Breast epithelium (tissue), 3 donors: ENCODE results near the gene IL9R.

Experiments
- CTCF ChIP-seq, 3 donors: fragments of 450-650 bp; IDR thresholded peaks; one replicate each; pipeline ENCODE4 v1.5.1; 2016 to 2017; ENCODE audit warnings: antibody characterized with exemption in 3 of 3, mild to moderate bottlenecking in 3 of 3, moderate library complexity in 3 of 3
- POLR2AphosphoS5 ChIP-seq, 3 donors: sonication (generic); formaldehyde crosslinking; IDR thresholded peaks; one replicate each; pipeline ENCODE4 v1.6.1; 2017; ENCODE audit warnings: antibody characterized with exemption in 3 of 3

GRCh38 chrX:155967653-155968325, 29.7 kb upstream of the IL9R start:
- TF ChIP-seq CTCF (IDR thresholded peaks at IDR 0.05) (no peak), POLR2AphosphoS5 (IDR thresholded peaks at IDR 0.05) (no peak)
